ENCODE data around the gene SLC5A6. TPM values are rescaled to one million over a fixed set of nuclear protein-coding genes. Genes with fewer than 3 reads are reported as not detected.
A peak's percentile ranks its signal among the peaks of the same experiment; 100 is the strongest.

The SLC5A6 gene
- 15.6 TPM for total RNA-seq

DNA sequence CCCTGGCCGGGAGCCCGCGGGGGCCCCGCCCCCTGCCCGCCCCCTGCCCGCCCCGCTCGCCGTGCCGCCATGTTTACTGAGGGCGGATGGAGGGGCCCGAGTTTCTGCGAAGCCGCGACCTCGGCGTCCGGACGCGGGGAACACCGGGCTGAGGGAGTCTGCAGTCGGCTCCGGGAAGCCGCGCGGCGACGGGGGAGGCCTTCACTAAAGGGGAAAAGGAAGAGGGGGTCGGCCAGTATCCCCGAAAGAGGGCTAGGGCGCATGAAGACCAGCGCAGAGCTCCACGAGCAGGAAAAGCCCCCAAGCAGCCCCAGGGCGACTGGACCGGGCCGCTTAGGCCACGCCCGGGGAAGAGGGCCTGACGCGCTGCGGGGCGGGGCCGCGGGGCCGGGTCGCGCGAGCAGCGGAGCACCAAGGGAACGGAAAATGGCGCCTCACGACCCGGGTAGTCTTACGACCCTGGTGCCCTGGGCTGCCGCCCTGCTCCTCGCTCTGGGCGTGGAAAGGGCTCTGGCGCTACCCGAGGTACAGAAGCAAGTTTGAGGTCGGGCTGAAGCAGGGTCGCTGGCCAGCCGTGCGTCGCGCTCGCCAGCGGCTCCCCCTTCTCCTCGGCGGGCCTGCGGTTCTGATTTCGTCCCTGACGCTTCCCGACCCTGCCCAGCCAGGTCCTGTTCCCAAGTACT is at the start of gene SLC5A6, which contains the start of gene ATRAID:
Gene SLC5A6, minus strand, starts transcription at position 326 of the 683 bp plus-strand sequence. CDS start 4,618 bp downstream, outside the sequence.
Gene ATRAID, plus strand, starts transcription at position 99 of the 683 bp plus-strand sequence. Its CDS starts 328 bp downstream, at position 427.
- DNase-seq = peak; percentile 87

- no peak for DNase-seq
Observed at GRCh38 chr2:27261241-27261925, 49.3 kb upstream of the SLC5A6 start.

- DNase-seq = no peak
Observed at GRCh38 chr2:27258051-27258450, 46.0 kb upstream of the SLC5A6 start.

DNA sequence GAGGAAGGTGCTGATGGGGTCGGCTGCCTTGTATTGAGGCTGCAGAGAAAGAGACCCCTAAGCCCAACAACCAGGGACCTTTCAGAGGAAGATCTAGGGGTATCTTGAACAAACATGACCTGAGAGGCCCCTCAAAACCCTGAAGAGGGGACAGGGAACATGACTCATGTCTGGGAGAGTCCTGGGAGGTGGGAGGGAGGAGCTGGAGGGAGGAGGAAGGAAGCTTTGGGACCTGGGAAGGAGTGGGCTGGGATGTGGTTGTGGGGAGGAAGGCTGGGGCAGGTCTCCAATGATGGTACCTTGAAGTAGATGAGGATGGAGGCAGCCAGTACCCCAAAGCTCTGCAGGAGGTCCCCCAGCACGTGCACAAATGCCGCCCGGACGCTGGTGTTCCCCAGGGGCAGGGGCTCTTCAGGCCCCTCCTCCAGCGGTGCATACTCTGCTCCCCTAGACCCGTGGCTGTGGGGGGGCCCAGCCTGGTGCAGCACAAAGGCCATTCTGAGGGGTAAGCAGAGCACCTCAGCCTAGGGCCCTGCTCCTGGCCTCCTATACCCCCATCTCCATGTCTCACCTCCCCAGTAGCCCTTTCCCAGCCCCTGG is 44.9 kb upstream of the SLC5A6 start:
- no peak for DNase-seq

- DNase-seq = no peak
Observed at GRCh38 chr2:27255660-27256059, 43.6 kb upstream of the SLC5A6 start.

DNA sequence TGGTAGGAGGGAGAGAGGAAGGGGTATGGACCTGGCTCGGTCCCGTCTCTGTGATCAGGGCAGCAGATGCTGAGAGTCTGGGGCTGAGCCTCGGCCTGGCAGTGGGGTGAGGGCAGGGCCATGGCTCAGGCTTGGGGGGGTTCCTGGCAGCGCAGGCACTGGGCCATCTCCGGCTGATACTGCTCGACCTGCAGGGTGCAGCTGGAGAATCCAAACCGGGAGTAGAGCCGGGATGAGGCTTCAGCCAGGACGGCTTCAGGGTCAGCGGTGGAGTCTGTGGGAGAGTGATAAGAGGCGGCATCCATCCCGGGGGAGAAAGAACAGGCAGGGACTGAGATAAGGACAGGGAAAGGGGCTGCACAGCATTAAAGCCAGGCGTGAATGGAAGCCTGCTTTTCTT is 43.1 kb upstream of the SLC5A6 start:
- DNase-seq = no peak

DNA sequence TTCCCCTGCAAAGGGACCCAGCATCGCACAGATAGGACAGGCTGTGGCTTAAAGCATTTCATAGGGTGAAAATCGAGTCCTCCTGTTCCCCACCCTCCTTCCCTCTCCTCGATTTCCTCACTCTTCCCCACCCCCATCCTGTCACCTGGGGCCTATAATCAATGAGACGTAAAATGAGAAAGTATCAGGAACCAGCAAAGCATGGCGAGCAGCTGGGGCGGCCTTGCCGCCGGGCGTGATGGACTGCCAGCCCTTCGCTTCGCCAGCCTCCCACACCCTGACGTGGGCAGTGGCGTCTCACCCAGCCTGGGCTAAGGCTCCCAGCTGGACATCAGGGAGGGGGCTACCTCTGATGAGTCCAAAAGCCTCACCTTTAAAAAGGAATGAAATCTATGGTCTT is 39.7 kb upstream of the SLC5A6 start:
- DNase-seq = no peak

DNA sequence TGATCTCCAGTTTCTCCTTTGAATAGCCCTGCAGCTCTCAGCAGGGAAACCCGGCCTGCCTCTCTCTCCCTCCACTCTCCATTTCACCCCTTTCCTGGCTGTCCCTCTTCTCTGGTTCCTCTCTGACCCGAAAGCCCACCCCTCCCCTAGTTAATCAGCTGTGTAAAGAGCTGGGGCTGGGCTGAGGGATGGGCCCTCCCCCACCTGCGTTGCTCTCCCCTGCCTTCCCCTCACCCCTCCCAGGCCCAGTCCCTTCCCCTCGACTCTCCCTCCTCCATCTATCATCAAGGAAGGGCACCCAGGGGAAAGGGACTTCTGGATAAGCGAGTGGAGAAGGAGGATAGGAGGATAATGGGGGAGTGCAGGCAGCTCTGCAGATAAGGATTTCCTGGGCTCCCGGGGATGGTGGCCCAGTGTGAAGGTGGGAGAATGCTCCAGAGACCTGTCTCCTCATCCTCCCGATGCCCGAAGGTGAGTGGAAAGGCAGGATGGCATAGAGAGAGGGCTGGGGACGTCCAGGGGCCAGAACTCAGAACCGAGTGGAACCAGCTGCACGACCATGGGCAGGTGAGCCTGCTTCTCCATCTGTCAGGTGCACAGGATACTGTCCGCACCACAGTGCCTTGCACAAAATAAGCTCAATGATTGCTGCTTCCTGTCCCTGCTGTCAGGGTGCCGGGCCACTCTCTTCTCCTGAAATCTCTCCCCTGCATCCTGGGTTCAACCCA is 38.7 kb upstream of the SLC5A6 start:
- DNase-seq = no peak

GRCh38 chr2:27249891-27250651 is 38.0 kb upstream of the SLC5A6 start:
- DNase-seq = no peak

DNA sequence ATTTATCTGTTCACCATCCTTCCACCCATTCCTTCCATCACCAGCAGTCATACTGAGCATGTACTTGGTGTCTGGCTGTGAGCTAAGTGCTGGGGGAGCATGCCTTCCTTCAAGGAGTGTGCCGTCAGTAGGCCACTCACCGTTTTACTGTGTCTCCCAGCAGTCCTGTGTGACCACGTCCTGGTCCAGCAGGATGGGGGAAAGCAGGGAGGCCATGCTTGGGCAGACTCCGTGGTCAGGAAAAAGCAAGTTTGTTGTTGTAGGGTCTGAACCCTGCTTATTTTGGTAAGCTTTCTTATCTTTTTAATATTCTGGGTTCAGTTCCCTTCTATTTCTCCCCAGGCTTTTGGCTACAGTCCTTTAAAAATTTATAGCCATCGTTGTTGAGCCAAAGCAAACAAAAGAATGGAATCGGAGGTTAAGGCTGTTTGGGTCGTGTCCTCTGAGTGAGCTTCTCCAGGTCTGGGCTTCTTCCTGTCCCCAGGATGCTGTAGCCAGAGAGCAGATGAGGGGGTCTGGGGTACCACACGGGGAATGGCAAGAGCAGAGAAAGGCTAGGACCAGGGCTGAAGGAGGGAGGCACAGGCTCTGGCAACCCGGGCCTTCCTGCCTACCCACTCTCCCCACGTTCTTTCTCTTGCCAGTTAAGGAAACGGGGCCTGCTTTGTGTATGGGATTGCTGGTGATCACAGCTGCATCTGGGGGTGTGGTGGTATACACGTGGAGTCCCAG is 37.3 kb upstream of the SLC5A6 start:
- no peak for DNase-seq

DNA sequence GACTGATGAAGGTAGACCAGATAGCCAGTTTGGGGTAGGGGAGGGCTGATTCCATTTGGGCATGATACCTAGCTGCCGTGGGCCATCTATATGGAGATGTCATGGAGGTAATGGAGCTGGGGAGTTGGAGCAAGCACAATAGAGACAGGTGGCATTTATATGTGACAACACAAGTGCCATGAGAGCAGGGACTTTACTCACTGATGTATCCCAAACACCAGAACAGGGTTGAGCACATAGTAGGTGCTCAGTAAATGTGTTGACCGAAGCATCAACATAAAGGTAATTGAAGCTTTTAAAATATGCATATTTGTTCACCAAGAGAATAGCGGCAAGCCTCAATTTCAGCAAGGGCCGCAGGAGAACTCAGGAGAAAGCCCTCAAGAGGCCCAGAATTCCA is 35.8 kb upstream of the SLC5A6 start:
- DNase-seq = no peak

- DNase-seq = no peak
Observed at GRCh38 chr2:27245626-27246025, 33.6 kb upstream of the SLC5A6 start.

DNA sequence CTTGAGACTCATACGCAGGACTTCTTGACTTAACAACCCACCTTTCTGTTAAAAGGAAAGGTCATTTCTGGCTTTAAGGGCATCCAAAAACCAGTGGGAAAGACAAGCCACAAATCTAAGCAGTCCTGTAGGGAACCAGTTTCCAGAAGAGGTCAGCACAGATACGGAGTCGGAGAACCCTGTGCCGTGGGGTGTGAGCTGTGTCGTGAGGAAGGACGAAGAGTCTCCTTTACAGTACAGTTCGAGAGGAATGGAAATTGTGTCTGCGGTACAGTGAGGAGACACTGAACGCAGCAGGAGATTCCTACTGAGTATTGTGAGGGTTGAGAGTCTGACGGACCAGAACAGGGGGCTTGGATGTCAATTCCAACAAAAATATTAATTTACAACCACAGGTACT is 33.0 kb upstream of the SLC5A6 start:
- DNase-seq = no peak

- no peak for DNase-seq
Observed at GRCh38 chr2:27243391-27244130, 31.5 kb upstream of the SLC5A6 start.

GRCh38 chr2:27242614-27242951 is 30.5 kb upstream of the SLC5A6 start:
- DNase-seq = no peak

DNA sequence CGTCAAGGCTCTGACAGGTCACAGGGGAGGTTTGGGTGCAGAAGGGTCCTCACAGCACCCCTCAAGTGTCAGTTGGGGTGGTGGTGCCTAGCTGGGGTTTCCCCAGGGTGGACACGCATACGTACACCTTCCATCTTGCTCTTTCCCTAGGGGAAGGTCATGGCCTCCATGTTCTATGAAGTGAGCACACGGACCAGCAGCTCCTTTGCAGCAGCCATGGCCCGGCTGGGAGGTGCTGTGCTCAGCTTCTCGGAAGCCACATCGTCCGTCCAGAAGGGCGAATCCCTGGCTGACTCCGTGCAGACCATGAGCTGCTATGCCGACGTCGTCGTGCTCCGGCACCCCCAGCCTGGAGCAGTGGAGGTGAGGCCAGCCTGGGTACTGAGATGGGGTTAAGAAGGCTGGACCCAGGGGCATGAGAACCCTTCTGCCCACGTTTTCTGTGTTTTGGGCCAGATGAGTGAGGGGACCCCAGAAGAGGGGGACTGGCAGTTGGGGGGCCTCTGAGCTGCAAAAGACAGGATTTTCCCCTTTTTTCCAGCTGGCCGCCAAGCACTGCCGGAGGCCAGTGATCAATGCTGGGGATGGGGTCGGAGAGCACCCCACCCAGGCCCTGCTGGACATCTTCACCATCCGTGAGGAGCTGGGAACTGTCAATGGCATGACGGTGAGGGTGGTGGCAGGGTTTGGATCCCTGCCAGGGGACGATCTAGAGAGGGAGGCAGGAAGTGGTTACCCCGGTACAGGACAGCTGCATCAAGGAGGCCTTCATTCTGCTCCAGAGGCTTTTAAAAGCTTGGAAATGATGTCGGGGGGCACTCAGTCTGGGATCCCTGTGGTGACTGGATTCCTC is 29.9 kb upstream of the SLC5A6 start:
- no peak for DNase-seq

DNA sequence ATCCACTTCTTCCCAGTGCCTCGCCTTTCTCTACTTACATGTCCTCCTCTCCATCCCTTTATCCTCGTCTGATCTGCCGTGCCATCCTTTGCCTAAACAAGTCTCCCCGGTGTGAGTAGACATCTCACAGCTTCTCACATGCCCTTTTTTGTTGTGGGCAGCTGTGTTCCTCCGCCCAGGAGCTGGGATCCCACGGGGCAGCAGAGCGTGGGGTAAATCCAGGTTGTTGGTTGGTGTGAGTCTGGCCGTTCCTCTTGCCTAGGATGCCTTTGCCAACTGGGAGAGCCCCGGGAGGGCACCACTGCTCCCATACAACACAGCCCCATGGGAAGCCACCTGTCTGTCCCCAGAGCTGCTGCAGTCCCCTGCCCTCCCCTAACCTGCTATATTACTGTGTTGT is 28.3 kb upstream of the SLC5A6 start:
- DNase-seq = no peak

- DNase-seq = no peak
Observed at GRCh38 chr2:27238976-27239375, 26.9 kb upstream of the SLC5A6 start.

- DNase-seq = no peak
Observed at GRCh38 chr2:27237341-27237945, 25.4 kb upstream of the SLC5A6 start.
